Stimulated activated CD4-positive, alpha-beta T cell treated with anti-CD3 and anti-CD28 coated beads, Interleukin-12 subunit alpha, Interleukin-12 subunit beta, amount 100 ng/mL, for 24 hours (primary cell): ENCODE results near the gene TMSB4Y.

Source experiments
- DNase-seq, 2 experiments: peaks; one replicate each; pipeline ENCODE4 v3.0.0-alpha.2; 2020; ENCODE audit warnings: low read depth in 2 of 2

Gene TMSB4Y

DNA sequence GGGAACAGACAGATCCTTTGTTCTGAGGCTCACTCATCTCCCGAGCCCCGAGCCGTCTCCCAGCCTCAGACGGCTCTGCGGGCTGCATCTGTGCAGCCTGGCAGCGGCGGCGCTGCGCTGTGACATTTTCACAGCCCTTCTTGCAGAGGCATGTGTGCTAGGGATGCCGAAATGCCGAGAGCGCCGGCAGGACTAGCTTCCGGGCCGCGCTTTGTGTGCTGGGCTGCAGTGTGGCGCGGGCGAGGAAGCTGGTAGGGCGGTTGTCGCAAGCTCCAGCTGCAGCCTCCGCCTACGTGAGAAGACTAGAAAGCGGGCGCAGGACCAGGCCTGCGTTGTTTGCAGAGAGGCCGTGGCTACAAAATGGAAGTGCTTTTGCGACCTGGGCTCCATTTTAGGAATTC is at the start of gene TMSB4Y:
Gene TMSB4Y, plus strand, starts transcription at position 332 of the 401 bp plus-strand sequence.
- DNase-seq = peak; percentile 40 to 51

DNA sequence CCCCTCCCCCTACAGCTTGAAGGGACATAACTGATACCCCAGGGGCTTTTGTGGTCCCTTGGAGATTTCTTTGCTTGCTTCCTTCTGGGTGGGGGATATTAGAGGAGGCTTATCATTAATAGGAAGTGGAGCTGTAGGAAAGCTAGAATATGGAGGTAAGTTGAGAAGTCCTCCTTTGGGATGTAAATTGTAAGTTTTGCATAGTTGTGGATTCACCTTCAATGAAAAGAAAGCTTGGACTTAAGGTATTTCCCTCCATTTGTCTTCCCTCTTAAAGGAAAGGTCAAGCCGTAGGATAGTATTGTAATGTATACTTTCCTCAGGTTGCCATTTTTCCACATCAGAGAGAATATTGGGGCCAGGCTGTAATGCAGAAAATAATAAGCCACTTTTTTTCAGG is 39.5 kb upstream of the TMSB4Y start:
- DNase-seq = no peak

DNA sequence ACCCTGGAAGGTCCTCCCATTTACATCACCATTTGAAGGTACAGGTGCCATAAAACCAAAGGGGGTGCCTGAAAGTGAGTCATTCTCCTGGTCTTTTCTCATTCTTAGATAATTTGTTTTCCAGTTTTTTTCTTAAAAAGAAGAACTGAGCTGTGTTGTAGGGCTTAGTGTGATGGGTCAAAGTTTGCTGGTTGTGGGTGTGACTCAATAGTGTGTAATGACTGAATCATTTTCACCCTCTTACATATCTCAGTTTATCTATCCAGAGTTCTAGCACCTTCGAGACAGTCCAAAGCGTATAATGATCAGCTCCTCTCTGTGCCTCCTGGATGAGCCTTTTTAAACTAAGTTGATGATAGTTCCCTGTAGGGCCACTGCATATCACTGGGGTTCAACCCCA is 32.6 kb upstream of the TMSB4Y start:
- no peak for DNase-seq

- no peak for DNase-seq
Measured at GRCh38 chrY:13702276-13702675, 1.4 kb upstream of the TMSB4Y start.

GRCh38 chrY:13704121-13704930 is 627 bp downstream of the TMSB4Y start:
- no peak for DNase-seq

DNA sequence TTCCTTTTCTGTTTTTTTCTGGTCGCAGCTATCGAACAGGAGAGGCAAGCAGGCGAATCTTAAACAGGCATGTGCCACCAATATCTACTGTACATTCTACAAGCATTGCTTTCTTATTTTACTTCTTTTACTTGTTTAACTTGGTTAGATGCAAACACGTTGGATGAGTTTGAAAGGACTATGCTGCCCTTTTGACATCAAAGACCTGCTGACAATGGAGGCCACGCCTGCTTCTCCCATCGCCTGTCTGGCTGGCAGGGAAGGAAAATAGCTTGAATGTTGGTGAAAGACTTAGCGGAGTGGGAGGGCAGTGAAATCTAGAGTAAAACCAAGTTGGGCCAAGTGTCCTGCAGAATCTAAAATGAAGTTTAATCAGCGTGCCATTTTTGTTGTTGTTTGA is 1.5 kb downstream of the TMSB4Y start:
- DNase-seq = no peak

DNA sequence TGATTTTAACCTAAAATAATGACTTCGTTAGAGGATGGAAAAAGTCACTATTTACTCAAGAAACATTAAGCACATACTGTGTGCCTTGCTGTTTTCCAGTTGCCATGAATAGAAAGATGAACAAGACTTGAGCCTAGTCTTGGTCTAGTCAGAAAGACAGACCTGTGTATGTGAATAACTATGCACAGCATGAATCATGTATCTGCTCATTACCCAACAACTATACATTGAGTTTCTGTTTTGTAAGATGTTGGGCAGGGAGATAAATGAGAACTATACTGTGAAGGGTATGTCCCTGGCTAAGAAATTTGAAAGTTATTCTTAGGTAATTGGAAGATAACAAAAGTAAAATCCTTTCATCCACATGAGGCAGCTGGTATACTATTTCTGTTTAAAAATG is 4.3 kb downstream of the TMSB4Y start:
- no peak for DNase-seq

GRCh38 chrY:13718996-13719395 is 15.3 kb downstream of the TMSB4Y start:
- DNase-seq = no peak

- no peak for DNase-seq
Measured at GRCh38 chrY:13729517-13729916, 25.8 kb downstream of the TMSB4Y start.

GRCh38 chrY:13738618-13739017 is 34.9 kb downstream of the TMSB4Y start:
- no peak for DNase-seq

DNA sequence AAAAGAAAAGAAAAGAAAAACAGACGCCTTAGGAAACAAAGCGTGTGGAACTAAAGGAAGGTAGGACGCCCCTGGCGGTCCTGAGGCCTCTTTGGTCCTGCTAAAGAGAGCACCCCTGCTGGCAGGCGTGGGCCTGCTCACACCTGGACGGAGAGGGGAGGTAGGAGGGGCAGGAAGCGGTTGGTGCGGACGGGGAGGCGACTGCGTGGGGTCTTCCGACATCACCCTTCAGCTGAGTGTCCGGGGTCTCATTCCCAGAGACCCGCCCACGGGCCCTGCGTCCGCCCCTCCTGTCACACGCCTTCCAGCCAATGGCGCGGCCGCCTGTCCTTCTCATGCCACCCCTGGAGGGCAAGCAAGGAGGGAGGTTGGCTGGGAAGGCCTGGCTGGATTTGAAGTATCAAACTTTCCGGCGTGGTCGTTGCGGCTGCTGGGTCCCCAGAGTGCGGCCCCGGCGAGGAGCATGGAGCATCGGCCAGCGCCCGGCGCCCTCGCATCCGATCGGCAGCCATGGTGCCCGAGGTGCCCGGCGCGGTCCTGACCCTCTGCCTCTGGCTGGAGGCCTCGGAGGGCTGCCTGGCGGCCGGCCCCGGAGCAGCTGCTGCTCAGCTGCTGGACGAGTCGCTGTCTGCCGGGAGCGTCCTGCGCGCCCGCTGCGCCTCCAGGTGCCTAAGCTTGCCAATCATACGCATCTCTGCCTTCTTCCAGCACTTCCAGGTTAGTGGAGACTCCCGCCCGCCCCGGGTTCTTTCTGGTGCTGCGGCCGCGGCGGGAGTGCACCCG is 47.8 kb downstream of the TMSB4Y start:
- DNase-seq = peak in 1 of 2 experiments; percentile 24

GRCh38 chrY:13754661-13755060 is 51.0 kb downstream of the TMSB4Y start:
- DNase-seq = no peak
